ENCODE results near the gene FLT1. TPM values are rescaled to one million over a fixed set of nuclear protein-coding genes. Genes with fewer than 3 reads are reported as not detected.

FLT1 gene
- total RNA-seq, 1 experiment from 2014 or later = not detected

- no peaks in the 10 kb centered on the region for H3K9me2 ChIP-seq (ENCODE audit: insufficient read depth)
- TF ChIP-seq CTCF (conservative IDR thresholded peaks at IDR 0.05) = no peak
- no peak for TF ChIP-seq EZH2 (IDR thresholded peaks at IDR 0.05; ENCODE audit: low read depth)
- H3K36me3 ChIP-seq (ENCODE audit: low read depth) = no peaks in the 10 kb centered on the region
- H3F3A ChIP-seq (ENCODE audit: insufficient read depth, low read depth) = no peaks in the 10 kb centered on the region
- no peak for DNase-seq
- H3K4me2 ChIP-seq = no peak overlapping the region
- peaks cover 68% of the 10 kb centered on the region for H3K27me3 ChIP-seq (ENCODE audit: insufficient read depth, low read depth)
- no peaks in the 10 kb centered on the region for H3K9me3 ChIP-seq (ENCODE audit: insufficient read depth, low read depth)
- no TSS peak for BruUV-seq (replicated peaks)
- no peaks in the 10 kb centered on the region for H3K4me1 ChIP-seq (replicated peaks; ENCODE audit: insufficient read depth)
- no peak overlapping the region for H2AFZ ChIP-seq
- no peak overlapping the region for H3K27ac ChIP-seq
- no peak overlapping the region for H3K4me3 ChIP-seq
- no peaks in the 10 kb centered on the region for H4K20me1 ChIP-seq (ENCODE audit: insufficient read depth)
- CTCF ChIA-PET = no interaction called here
- POLR2A ChIA-PET (ENCODE audit: unreplicated experiment) = no interaction called here
- intact Hi-C loops (cut with micrococcal nuclease; ENCODE audit: unreplicated experiment) = no loop called here
- H3K79me2 ChIP-seq (ENCODE audit: low read depth) = no peaks in the 10 kb centered on the region
Observed at GRCh38 chr13:28489524-28489931, 5.4 kb downstream of the FLT1 start.

- no peak overlapping the region for H3K27ac ChIP-seq
- intact Hi-C loops (cut with micrococcal nuclease; ENCODE audit: unreplicated experiment) = no loop called here
- H3K9me2 ChIP-seq (ENCODE audit: insufficient read depth) = no peaks in the 10 kb centered on the region
- no peak overlapping the region for H2AFZ ChIP-seq
- no peaks in the 10 kb centered on the region for H3F3A ChIP-seq (ENCODE audit: insufficient read depth, low read depth)
- H4K20me1 ChIP-seq (ENCODE audit: insufficient read depth) = no peaks in the 10 kb centered on the region
- ChIA-PET CTCF (no interaction called here), POLR2A (ENCODE audit: unreplicated experiment) (no interaction called here)
- no peaks in the 10 kb centered on the region for H3K79me2 ChIP-seq (ENCODE audit: low read depth)
- H3K4me3 ChIP-seq = no peak overlapping the region
- H3K27me3 ChIP-seq (ENCODE audit: insufficient read depth, low read depth) = peaks cover 78% of the 10 kb centered on the region
- no peak for DNase-seq
- no TSS peak for BruUV-seq (replicated peaks)
- H3K4me2 ChIP-seq = no peak overlapping the region
- H3K4me1 ChIP-seq (replicated peaks; ENCODE audit: insufficient read depth) = no peaks in the 10 kb centered on the region
- no peaks in the 10 kb centered on the region for H3K9me3 ChIP-seq (ENCODE audit: insufficient read depth, low read depth)
- no peaks in the 10 kb centered on the region for H3K36me3 ChIP-seq (ENCODE audit: low read depth)
- TF ChIP-seq EZH2 (IDR thresholded peaks at IDR 0.05; ENCODE audit: low read depth) (no peak), CTCF (conservative IDR thresholded peaks at IDR 0.05) (no peak)
Observed at GRCh38 chr13:28488376-28489005, 6.4 kb downstream of the FLT1 start.

- H3K4me3 ChIP-seq = no peak overlapping the region
- H2AFZ ChIP-seq = no peak overlapping the region
- H3K79me2 ChIP-seq (ENCODE audit: low read depth) = no peaks in the 10 kb centered on the region
- intact Hi-C loops (cut with micrococcal nuclease; ENCODE audit: unreplicated experiment) = no loop called here
- no peak overlapping the region for H3K4me2 ChIP-seq
- POLR2A ChIA-PET (ENCODE audit: unreplicated experiment) = no interaction called here
- no TSS peak for BruUV-seq (replicated peaks)
- no peaks in the 10 kb centered on the region for H3F3A ChIP-seq (ENCODE audit: insufficient read depth, low read depth)
- H4K20me1 ChIP-seq (ENCODE audit: insufficient read depth) = no peaks in the 10 kb centered on the region
- no peaks in the 10 kb centered on the region for H3K9me2 ChIP-seq (ENCODE audit: insufficient read depth)
- no peak for DNase-seq
- no peaks in the 10 kb centered on the region for H3K4me1 ChIP-seq (replicated peaks; ENCODE audit: insufficient read depth)
- CTCF ChIA-PET = no interaction called here
- H3K9me3 ChIP-seq (ENCODE audit: insufficient read depth, low read depth) = no peaks in the 10 kb centered on the region
- H3K27me3 ChIP-seq (ENCODE audit: insufficient read depth, low read depth) = peaks cover 83% of the 10 kb centered on the region
- TF ChIP-seq CTCF (conservative IDR thresholded peaks at IDR 0.05) (no peak), EZH2 (IDR thresholded peaks at IDR 0.05; ENCODE audit: low read depth) (no peak)
- no peaks in the 10 kb centered on the region for H3K36me3 ChIP-seq (ENCODE audit: low read depth)
- no peak overlapping the region for H3K27ac ChIP-seq
Observed at GRCh38 chr13:28485996-28486543, 8.9 kb downstream of the FLT1 start.
